DMS153 (cell line): ENCODE measurements around the gene HPS4.
"Not testable (repeated sequence)": the region's sequence is repeated elsewhere in the genome, so short reads cannot be mapped to it uniquely, and the experiment has no call there.

Experiments used
- DNase-seq: peaks from one replicate; lab custom pipeline; 2025; lab: John Stamatoyannopoulos, UW

HPS4 gene

DNA sequence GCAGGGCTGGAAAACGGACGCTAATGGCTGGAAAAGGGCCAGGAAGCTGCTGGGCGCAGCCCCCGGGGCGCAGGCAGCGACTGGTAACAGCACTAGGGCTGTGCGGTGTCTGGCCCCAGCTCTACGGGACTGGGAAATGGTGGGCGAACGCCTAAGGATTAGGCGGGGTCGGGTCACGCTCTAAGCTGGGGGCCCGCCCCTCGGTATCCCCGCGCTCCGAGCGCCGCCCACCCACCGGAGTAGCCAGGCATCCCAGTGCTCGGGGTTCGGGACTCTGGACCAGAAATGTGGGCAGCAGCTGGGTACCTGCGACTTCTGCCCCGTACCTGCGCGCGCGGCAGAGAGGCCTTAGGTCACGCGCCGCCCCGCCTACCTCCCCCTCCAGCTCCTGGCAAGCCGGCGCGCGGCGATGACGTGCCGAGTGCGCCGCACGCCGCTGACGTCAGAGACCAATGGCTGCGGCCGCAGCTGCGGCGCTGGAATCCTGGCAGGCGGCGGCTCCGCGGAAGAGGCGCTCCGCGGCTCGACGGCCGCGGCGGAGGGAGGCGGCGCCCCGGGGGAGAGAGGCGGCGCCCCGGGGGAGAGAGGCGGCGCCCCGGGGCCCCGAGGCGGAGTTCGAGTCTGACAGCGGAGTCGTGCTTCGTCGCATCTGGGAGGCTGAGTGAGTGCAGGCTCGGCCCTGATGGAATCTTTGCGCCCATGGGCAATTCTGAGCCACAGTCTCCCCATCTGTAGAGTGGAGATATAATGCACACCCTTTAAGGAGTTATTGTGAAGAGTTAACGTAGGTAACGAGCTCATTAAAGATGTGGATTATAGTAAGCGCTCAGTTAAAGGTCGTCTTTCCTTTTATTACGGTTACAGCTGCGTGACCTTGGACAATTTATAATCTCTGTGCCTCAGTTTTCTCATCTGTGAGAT is at the start of gene HPS4, which contains the start of gene SRRD:
Gene HPS4, minus strand, starts transcription at position 345 of the 921 bp plus-strand sequence. CDS start 2,021 bp downstream, outside the sequence.
Gene SRRD, plus strand, starts transcription at position 439 of the 921 bp plus-strand sequence. Its CDS starts 14 bp downstream, at position 453.
- peak; percentile 73 for DNase-seq

DNA sequence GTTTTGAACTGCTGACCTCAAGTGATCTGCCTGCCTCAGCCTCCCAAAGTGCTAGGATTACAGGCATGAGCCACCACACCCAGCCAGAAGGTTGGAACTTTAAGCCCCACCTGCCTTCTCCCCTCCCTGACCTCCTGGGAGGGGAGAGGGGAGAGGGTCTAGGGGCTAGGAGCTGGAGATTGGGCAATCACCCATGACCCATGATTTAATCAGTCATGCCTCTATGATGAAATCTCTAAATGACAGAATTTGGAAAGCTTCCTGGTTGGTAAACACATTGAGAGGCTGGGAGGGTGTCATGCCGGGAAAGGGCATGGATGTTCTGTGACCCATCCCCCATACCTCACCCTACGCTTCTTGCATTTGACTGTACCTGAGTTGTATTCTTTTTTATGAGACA is 45.8 kb upstream of the HPS4 start:
- DNase-seq = peak; percentile 75

DNA sequence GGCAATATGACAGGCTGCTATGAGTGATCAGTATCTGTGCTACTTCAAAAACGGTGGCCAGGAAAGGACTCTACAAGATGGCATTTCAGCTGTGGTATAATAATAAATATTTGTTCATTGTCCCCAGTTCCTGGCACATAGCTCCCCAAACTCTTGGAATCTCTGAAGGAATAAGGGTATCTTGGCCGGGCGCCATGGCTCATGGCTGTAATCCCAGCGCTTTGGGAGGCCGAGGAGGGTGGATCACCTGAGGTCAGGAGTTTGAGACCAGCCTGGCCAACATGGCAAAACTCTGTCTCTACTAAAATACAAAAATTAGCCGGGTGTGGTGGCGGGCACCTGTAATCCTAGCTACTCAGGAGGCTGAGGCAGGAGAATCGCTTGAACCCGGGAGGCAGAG is 44.9 kb upstream of the HPS4 start:
- DNase-seq = not testable (repeated sequence)

DNA sequence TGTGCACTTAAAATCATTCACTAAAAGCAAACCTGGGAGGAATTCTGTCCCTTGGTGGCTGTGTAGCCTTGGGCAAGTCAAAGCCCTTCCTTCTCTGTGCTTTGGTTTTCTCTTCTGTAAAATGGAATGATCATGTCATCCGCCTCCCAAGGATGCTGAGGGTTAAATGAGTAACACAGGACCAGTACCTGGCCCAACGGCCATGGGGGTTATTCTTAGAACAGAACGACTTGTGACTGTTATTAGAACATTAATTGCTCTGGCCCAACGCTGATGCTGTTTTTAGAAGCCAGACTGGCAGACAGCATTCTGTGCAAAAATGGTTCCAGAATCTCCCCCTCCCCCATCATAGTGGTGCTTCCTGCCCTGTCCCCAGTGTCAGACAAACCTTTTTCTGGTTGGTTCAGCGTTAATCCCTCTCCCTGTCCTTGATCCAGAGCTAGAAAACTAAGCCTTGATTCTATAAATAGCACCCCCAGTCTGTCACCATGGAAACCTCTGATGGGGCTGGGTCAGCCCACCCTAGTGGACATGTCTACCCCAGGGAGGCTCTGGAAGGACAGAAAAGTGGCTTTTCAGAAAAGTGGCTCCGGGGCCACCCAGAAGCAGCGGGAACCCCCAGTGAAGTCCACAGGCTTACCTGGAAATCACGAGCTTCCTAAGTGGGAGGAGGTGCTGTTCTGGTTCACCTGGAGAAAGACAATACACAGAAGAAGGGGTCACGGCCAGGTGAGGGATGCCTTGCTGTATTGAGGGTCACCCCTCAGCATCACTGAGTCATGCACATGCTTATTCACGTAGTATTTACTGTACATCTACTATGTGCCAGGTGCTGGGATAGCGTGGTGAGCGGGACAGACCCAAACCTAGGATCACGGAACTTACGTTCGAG is 44.2 kb upstream of the HPS4 start:
- no peak for DNase-seq

DNA sequence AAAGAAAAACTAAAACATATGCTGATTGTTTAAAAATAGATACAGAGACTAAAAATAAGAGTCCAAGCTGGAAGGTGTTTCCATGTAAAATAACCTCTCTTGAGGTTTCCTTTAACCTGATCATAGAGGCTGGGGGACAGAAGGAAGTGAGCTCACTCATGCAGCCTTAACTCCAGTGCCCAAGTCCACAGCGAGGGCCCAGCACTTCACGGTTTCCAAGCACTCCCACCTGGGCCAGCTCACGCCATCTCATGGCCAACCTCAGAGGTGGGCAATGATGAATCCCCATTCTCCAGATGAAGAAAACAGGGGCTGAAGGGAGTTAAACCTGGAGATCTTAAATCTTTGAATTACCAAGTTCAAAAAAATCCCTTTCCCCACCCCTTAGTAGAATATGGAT is 43.6 kb upstream of the HPS4 start:
- DNase-seq = no peak

DNA sequence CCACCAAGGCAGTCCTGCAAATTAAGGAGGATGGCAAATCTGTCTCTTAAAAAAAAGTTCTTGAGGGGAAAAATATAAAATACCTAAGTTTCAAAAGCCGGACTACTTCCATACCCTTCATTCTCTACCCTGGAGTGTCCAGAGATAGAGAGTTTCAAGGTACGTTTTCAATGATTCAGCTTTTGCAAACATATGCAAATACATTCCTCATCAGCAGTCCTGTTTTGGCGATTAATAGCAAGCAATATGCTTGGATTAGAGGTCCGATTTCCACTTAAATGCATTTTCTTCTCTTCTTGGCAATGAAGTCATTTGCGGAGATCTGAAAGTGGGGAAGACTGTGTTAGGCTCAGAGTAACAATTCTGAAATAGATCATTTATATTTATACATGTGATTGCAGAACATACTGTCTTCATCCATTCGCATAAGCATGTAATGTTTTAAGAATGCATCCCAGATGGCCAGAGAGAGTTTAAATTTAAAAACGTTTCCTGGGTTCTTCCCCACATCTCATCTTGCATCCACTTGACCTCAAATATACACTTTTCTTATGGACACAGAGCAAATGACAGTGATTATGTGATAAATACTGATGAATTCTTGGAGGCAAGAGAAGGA is 42.5 kb upstream of the HPS4 start:
- no peak for DNase-seq

DNA sequence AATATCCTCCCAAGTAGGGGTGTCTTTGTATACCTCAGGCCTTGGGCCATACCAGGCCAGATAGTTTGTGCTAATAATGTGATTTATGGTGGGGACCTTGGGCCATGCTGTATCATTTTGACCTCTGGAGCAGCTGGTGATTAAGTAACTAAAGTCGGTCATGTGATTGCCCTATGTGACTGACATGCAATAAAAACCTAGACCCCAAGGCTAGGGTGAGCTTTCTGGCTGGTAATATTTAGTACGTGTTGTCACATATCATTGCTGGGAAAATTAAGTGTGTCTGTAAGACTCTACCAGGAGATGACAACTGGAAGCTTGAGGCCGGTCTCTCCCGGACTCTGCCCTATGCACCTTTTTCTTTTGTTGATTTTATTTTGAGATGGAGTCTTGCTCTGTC is 41.3 kb upstream of the HPS4 start:
- no peak for DNase-seq

DNA sequence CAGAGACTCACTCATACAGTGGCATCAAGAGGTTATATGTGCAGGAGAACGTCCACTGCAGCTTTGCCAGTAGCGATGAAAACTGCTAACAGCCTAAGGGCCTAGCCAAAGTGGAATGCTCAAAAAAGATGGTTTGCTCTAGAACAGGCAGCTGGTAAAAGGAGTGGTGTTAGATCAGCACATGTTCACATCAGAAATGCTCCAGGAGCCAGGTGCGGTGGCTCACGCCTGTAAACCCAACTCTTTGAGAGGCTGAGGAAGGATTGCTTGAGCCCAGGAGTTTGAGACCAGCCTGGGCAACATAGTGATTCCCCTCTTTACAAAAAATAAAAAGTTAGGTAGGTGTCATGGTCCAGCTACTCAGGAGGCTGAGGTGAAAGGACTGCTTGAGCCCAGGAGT is 39.0 kb upstream of the HPS4 start:
- DNase-seq = no peak

DNA sequence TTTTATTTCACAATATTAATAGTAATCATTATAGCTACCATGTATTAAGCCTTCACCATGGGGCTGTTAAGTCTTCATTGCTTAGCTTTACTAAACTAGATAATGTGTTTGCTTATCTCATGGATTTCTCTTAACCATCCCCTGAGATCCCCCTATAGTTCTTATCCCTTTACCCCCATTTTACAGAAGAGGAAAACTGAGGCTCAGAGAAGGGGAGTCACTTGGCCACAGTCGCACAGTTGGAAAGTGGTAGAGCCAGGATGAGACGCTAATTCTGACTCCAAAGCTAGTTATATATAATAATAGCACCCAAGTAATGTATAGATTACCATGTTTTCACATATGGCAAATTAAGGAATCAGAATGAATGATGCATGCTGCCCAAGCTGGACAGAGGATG is 38.4 kb upstream of the HPS4 start:
- no peak for DNase-seq

DNA sequence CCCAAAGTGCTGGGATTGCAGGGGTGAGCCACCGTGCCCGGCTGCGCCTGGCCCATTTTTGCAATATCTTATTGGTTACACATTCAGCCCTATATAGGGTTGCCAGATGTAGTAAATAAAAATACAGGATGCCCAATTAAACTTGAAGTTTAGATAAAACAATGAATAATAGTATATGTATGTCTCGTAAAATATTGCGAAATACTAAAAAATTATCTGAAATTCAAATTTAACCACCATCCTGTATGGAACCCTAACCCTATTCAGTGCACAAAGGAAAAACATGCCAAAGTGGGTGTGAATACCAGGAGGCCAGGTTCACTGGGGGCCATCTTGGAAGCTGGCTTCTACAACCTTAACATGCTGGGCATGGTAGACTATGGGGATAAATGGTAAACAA is 33.8 kb upstream of the HPS4 start:
- DNase-seq = no peak

DNA sequence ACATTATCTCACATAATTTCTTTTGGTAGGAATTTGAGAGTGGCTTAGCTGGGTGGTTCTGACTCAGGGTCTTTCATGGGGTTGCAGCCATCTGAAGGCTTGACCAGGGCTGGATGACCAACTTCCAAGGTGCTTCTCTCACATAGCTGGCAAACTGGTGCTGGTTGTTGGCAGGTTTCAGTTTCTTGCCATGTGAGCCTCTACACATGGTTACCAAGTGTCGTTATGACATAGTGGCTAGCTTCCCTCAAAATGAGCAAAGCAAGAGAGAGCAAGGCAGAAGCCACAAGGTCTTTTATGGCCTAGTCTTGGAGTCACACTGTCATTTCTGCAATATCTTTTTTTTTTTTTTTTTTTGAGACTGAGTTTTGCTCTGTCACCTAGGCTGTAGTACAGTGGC is 32.9 kb upstream of the HPS4 start:
- no peak for DNase-seq

DNA sequence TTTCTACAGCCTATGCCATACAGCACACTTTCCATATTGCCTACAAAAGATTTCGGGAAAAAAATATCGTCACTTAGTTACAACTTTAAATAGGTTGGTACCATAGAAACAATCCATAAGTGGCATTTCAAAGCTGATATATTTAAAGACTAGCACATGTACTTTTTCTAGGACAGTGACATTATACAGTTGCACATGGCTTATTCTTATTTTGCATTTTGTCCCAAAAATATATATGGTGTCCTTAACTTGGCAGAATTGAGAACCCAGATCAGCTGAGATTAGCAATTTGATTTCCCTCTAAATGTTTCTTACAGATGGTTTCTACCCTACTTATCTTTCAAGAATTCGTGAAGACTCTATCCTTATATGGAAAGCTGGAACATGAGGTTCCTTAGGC is 32.3 kb upstream of the HPS4 start:
- DNase-seq = no peak

DNA sequence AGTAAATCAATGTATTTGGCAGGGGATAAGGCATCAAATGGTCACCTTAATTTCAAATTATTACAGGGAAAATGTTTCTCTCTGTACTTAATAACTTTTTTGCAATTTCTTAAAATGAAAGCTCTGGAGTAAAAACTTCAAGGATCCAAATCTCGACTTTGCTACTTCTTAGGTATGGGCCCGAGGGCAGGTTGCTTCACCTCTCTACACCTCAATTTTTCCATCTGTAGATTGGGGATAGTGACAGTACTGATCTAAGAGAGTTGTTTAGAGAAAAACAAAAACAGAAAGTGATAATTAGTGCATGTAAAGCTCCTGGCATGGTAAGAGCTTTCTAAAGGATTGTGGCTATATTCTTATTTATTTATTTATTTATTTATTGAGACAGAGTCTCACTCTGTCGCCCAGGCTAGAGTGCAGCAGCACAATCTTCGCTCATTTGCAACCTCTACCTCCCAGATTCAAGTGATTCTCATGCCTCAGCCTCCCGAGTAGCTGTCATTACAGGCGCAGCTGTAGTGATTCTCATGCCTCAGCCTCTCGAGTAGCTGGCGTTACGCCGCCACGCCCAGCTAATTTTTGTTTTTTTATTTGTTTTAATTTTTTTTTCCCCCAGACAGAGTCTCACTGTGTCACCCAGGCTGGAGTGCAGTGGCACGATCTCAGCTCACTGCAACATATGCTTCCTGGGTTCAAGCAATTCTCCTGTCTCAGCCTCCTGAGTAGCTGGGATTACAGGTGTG is 31.0 kb upstream of the HPS4 start:
- DNase-seq = no peak

DNA sequence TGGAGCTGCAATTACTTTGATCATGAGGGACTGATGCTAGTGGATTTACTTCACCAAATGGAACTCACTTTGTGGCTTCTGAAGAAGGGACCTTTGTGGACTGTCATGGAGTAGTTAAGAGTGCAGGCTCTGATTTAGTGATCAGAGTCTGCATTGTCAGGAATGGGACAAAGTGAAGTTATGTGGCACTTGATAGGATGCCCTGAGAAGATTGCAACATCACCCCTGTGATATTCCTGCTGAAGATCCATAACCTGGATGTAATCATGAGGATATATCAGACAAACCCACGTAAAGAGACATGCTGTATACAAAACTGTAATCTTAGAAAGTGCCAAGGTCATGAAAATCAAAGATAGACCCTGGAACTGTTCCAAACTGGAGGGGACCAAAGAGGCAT is 30.3 kb upstream of the HPS4 start:
- DNase-seq = no peak

DNA sequence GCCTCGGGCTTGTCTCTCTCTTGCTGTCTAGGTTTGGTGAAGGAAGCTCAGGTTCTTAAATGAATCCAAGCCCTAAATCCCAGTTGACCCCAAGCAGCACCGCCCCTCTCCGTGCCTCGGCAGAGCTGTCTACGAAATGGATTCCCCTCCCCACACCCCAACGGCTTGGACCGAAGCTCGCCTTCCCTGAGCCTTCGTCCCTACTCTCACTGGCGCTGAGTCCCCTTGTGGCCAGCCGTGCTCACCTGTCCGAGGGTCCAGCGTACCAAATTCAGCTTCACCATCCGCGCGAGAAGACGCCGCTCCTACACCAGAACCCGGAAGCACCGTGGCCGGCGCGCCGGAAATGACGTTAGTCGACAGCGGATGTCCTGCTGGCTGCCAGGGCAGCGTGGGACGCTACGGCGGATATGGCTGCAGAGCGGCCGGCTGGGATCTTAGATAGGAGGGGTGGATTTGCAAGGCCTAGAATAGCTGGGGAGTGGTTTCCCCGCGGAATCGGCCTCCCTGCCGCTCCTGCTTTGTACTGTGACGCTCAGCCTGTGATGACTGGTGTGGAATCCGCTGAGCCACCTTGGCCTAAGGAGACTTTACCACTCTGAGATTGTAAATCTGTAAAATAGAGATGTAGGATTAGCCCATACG is 28.7 kb upstream of the HPS4 start, which contains the start of gene TFIP11:
Gene TFIP11, minus strand, starts transcription at position 325 of the 645 bp plus-strand sequence. CDS start 2,201 bp downstream, outside the sequence.
- peak; percentile 66 for DNase-seq

DNA sequence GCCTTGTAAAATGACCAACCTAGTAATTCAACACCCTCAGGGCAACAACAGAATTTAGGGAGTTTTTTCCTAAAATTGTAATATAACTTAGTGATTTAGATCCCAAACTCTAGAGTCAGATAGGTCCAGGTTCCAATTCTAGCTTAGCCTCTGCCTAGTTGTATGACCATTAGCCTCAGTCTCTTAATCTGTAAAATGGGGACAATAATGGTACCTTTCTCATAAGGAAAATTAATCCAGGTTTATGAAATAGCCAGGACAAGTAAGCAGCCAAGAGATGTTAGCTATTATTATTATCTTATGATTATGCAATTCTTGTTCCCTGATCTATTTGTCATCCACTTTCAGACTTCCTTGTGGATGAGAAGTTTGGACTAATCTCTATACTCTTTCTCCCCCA is 24.6 kb upstream of the HPS4 start:
- DNase-seq = no peak

DNA sequence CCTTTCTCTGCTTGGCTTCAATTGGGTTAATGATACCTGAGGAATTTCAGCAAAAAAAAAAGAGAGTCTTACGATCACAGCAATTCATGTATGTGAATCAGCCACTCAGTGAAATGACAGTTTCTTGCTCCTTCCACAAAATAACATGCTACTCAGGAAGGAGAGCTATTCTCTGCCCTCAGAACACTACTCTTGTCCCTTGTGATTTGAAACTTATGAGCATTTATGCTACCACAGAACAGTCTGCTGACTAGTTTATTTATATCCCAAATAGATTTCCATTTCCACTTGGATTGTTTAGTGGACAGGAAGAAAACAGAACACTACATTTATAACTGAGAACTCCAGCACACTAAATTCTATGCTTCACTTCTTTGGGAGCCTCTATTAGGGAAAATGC is 20.2 kb upstream of the HPS4 start:
- no peak for DNase-seq

DNA sequence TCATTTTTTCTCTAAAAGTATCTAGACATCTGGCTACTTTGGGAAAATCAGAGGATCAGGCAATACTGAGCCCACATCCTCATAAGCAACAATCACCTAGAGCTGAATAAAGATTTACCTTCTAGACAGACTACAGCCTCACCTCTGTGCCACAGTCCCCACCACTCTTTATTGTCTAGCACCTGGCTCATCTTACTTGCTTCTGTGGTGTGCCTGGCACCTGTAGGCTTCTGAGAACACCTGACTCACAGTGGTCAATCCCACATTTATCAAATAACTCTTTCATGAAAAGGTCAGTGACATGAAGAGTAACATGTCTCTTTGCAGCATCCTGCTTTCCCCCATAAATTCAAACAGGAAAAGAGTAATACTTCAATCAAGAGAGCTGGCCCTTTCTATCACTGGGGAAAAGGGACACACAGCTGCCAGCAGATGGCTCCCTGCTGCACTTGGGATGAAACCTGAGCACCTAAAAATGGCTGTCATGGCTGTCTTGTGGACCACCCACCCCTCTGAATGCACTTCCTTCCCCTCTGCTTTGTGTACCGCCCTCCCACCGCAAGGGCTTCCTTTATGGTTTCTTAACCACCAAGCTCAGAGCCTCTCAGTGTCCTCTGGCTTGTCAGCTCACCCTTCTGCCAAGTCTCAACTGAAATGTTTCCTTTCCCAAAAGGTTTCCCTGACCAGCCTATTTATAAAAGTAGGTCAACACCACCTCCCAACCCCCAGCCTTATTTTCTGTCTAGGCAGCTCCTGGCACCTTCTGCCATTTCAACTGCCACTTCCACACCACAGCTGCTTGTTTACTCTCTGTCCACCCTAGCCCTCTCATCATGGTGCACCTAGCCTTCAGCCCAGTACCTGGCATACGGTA is 19.3 kb upstream of the HPS4 start:
- DNase-seq = peak; percentile 11

DNA sequence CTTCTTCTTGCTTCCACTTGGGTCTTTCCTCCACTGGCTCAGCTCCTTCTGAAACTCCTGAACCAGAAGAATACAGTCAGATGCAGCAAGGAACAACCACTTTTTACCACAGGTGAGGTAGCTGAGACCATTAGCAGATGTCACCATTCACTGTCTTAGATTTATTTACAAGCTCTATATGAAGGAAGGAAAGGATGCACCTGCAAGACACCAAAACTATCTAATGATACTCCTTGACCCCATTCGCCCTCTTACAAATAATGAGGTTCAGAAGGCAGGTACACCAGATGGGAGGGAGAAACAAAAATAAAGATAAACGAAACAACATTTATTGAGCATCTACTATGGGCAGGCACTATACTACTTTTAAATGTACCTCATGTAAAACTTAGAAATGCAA is 18.4 kb upstream of the HPS4 start:
- DNase-seq = no peak

DNA sequence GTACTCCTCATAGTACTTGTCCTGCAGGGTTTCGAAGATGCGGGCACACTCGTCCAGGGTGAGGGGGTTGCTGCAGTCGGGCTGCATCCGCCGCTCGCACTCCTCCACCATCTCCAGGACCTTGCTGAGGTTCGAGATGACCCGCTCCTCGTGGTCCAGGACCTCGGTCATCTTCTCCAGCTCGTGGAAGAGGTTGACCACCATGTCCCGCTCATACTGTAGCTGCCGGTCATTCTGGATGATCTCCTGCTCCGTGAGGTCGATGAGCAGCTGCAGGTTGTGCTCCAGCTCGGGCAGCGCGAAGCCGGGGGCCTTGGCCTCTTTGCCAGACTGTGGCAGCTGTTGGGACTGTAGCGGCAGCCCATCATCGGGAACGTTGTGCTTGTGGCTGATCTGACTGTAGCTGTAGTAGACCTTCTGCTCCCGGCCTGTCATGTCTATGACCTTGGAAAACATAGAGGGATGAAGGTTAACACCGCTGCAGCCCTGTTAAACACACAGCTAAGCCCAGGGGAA is 15.7 kb upstream of the HPS4 start:
- DNase-seq = no peak
